Endometrial microvascular endothelial cells (primary cell): Measurements from ENCODE around the gene UPB1. TPM values are rescaled to one million over a fixed set of nuclear protein-coding genes. Genes with fewer than 3 reads are reported as not detected.
"Not testable (repeated sequence)": the region's sequence is repeated elsewhere in the genome, so short reads cannot be mapped to it uniquely, and the experiment has no call there.

ENCODE experiments used
- in situ Hi-C: cut with HindIII; loops from 2 replicates; pipeline ENCODE4 v1.10.0; 2017; ENCODE audit warnings: low sequenced_read_pairs, low pct_unique_long_range_greater_than_20kb; ENCODE audit errors: inconsistent ontology term
- total RNA-seq: library from RNA; depleted of rRNA; stranded (reverse); fragments of >200 nt; gene quantifications from one replicate; pipeline ENCODE4 v1.2.3, GENCODE V29; 2015; ENCODE audit errors: inconsistent ontology term

Gene UPB1
- total RNA-seq, 1 donor from 2014 or later, result not detected

DNA sequence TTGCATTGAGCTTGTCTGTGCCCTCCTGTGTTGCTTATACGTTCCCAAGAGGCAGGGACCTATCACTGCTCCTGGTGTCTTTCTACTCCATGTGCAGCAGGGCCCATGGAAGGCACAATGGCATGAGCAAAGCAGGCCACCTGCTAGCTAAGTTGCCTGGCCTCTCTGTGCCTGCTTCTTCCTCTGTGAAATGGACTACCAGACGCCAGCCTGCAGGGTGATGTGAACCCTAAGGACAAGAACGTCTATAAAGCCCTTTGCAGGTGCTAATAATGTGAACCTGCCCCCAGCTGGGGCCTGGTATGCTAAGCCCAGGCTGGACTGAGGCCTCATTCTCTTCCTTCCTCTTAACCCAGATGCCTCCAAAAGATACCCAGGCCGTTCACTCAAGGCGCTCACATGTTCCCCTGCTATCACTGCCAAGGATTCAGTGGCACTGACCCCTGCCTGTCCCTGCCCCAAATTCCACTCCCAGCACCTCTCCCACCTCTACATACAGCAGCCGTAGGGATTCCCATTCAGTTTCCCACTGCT lies 55.8 kb downstream of the UPB1 start:
- in situ Hi-C loops, result no loop called here

DNA sequence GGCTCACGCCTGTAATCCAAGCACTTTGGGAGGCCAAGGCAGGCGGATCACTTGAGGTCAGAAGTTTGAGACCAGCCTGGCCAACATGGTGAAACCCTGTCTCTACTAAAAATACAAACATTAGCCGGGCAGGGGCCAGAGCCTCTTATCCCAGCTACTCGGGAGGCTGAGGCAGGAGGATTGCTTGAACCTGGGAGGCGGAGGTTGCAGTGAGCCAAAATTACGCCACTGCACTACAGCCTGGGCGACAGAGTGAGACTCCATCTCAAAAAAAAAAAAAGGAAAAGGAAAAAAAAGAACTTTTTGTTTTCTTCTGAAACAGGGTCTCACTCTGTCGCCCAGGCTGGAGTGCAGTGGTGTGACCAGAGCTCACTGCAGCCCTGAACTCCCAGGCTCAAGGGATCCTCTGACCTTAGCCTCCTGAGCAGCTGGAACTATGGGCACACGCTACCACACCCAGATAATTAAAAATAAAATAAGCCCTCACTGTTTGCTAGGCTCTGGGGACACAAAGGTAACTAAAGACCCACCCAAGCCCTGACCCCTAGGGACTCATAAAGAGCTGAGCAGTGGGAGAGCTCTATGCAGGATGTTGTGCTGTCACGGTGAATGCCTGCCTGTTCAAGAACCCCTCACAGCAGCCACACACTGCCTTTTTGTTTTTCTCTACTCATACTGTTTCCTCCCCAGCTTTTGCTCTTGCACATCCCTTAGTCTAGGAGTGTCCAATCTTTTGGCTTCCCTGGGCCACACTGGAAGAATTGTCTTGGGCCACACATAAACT lies 57.6 kb downstream of the UPB1 start:
- in situ Hi-C loops, result not testable (repeated sequence)

DNA sequence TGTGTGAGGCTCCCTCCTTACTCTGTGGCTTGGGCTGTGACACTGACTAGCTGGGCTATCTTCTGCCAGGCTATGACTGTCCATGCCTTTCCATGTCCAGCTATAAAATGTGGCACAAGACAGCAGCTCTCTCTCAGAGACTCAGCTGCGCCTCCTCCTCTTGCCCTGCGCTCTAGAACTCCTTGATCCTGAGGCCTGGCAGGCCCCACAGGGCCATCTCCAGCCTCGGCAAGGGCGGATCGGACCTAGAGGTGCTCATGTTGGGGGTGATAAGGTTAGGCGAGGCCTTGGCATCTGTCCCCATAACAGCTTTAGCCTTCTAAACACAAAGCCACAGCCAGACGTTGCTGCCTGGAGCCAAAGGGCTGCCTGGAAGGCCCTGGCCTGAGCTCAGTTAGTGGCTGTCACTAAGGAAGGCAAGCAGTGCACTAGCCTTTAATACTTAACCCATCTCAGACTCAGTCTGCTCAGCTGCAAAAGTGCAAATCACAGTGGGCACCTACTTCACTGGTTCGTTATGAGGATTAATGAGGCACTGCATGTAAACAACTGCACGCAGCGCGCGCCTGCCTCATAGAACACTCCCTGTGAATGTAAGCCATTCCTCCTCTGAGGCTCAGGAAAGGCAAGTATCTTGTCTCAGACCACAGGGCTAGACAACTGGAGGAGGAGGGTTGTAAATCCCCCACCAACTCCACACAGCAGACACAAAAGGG lies 58.6 kb downstream of the UPB1 start:
- in situ Hi-C loops, result no loop called here

DNA sequence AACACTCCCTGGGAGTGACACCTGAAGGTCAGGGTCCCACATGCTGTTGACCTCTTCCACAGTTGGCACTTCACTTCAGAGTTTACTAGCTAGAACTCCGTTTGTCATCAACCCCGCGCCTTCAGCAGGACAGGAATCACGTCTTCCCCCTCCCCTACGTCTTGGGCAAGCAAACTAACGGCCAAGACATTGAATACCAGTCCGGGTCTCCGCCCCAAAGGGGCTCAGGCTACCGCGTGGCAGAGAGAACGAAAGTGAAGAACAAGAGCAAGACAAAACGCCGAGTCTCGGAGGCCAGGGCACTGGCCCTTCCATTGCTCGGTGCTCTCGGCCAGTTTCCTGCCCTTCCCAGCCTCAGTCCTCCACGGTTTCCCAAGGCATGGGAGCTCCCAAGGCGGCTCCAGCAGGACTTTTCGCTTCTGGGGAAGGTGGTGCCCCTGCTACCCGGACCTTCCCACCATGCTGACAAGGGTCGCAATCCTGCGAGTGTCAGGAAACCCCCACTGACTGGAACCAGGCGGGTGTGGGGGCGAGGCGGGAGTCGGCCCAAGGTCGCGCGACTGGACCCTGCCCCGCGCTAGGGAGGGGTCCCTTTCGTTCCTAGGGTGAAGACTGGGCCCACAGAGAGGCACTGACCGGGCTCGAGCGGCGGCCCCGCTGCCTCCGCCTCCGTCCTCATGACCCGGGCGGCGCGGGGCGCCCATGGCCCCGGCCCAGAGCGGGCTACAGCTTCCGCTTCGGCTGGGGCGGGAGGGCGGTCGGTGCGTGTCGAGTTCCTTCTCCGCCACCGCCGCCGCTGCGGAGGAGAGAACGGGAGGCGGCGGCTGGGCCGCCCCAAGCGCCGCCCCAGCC lies 59.4 kb downstream of the UPB1 start, which contains the start of gene GUCD1:
Gene GUCD1 (minus strand): TSS at position 826 of the 852 bp plus-strand sequence. CDS start 147 bp downstream, at position 679.
- in situ Hi-C loops, result no loop called here

DNA sequence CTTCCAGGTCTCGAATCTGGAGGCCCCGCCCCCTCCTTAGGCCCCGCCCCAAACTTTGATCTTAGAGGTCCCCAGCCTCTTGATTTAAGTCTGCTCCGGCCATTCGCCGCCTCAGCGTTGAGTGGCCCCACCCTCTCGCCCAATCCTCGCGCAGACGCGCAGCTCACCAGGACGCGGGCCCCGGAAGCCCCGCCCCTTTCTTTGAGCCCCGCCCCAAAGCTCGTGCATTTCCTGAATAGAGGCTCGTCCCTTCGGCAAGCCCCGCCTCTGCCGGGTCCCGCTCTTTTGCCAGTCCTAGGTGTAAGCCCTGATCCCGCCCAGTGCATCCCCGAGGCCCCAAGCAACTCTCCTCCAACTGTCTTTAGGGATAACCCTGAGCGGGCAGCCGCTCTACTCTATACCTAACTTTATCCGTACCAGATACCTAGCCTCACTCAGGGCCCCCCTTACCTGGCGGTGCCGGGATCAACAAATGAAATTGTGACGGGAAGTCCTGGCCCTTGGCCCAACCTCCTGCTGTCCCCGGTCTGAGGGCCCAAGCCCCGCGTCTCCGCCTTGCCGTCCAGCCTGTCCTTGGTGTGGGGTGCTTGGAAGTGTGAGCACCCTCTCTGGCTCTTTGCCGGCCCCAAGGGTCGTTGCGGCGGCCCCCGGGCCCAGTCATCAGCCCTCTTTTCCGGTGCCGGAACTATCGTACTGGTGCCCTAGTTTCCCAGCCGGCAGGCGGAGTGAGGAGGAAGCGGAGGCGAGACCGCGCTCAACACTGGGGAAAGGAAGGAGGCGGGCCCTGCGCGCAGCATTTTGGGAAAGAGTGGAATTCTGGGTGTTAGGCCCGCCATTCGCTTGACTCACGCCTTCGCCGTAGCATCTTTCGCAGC lies 60.3 kb downstream of the UPB1 start, which contains the start of gene SNRPD3:
Gene SNRPD3 (plus strand): TSS at position 835 of the 875 bp plus-strand sequence. CDS start 1,676 bp downstream, outside the sequence.
- in situ Hi-C loops, result no loop called here

DNA sequence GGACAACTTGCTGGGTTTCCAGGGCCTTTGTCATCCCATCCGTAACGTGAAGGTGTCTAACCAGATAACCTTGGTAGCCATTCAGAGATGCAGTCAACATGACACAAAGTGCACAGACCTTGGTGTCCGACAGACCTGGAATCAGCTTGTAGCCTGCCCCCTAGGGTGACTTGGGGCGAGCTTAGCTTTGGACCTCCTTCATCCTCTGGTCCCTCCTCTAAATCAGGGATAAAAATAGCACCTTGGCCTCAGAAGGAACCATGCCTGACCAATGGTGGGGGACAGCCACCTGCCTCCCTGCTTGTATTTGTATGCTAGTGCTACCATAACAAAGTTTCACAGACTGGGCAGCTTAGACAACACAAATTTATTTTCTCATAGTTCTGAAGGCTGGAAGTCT lies 64.3 kb downstream of the UPB1 start:
- in situ Hi-C loops, result no loop called here

DNA sequence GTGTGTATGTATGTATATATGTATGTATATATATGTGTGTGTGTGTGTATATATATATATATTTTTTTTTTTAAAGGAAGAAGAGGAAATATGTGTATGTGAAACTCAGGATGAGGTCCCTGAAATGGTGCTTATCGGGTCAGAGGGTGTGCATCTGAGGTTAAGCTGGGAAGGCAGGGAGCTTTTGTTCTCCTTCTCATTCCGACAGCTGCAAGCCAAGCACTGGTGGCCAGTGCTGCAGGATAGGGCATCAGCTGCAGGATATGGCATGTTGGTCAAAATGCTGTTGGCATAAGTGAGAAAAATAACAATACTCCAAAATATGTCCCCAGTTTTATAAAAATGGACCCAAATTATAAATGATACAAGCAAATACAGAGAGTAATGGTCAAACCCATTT lies 68.1 kb downstream of the UPB1 start:
- in situ Hi-C loops, result no loop called here

DNA sequence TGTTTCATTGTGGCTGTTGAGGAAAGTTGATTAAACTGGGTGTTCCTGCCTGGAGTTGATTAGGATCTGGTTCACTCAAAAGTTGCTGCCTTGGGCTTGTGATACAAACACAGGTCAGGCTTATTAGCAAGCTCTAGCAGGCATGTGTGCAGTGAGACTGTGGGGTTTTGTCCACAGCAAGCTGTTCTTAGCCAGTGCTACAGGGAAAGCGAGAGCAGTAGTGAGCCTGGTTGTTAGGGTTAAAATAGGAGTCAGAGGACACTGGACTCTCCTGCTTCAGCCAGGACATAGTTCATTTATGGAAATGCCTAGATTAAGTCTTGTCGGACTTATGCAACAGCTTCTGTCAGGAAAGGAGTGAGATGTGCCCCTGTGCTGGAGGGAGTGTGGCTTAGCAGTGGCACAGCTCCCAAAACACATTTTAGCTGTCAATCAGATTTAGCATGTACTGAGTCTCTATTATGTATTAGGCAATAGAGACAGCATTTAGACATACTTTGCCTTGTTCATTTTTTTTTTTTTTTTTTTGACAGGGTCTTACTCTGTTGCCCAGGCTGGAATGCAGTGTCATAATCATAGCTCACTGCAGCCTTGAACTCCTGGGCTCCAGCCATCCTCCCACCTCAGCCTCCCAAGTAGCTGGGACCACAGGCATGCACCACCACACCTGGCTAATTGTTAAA lies 69.4 kb downstream of the UPB1 start:
- in situ Hi-C loops, result no loop called here

DNA sequence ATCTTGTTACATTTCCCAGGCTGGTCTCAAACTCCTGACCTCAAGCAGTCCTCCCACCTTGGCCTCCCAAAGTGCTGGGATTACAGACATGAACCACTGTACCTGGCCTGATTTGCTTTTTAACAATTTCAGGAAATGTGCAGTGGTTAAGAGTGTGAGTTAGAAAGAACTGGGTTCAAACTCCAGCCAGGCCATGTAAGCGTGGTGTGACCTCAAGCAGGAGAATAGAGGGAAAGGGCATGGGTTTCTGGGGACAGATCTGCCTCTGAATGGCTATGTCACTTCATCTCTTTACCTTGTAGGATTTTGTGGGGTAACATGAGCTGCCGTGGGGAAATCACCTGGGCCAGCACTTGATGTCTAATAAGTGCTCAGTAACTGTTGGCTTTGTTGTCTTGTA lies 69.9 kb downstream of the UPB1 start:
- in situ Hi-C loops, result no loop called here

DNA sequence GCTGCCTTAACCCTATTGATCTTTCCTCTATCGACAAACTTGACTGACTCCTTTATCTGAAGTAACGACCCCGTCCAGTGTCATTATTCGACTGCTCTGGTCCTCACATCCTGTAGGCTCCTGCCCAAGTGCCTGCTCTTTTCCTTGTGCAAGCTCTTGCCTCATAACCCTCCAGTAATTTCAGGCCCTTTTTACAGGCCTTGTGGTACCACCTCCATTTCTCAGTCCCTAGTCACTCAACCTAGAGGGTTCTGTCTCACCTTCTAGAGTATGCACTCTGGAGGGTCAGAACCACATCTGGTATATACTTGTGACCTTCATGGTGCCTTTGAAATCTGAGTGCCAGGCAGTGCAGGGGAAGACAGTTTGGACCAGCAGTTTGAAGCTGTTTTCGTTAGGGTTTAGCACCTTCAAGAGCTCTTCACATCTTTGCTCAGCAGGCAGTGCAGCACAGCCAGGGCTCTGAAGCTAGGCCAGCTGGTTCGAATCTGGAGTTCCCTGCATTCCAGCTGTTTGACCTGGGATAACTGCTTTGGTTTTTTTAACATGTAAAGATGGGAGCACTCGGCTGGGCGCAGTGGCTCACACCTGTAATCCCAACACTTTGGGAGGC lies 71.9 kb downstream of the UPB1 start:
- in situ Hi-C loops, result no loop called here

DNA sequence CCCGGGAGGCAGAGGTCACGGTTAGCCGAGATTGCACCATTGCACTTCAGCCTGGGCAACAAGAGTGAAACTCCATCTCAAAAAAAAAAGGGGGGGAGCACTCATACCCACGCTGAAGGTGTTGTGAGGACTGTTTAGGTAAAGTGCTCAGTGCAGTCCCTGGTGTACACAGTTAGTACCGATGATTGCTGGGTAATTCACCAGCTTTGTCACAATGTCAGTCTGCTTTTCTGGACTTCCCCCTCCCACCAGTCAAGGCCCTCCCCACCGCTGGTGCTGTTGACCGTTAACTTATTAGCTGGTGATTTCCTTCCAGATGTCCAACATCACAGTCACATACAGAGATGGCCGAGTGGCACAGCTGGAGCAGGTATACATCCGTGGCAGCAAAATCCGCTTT lies 72.5 kb downstream of the UPB1 start:
- in situ Hi-C loops, result no loop called here

DNA sequence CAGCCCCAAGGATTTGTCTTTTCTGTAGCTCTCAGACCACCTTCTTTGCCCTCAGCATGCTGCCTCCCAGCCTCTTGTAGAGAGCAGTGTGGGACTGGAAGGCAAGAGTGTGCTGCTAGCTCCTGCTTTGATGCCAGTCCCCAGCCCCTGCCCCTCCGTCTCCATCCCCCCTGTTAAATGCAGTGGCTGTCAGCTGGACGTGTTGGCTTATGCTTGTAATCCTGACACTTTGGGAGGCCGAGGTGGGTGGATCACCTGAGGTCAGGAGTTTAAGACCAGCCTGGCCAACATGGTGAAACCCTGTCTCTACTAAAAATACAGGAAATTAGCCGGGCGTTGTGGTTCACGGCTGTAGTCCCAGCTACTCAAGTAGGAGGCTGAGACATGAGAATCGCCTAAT lies 76.1 kb downstream of the UPB1 start:
- in situ Hi-C loops, result no loop called here

DNA sequence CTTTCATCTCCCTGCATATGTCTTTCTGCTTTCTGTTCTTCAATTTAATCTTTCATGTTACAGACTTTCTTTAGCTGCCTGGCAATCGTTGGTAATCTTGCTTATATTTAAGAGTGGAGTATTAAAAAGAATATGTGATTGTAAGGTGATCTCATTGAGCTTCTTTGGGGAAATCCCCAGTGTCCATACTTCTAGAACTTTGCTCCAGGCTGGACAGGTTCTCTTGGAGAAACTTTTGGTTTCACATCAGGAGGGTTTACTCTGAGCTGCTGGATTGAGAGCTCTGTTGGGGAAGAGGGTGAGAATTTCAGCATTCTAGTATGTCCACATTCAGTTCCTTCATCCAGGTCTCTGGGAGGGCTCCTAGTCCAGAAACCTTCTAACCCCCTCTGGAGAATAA lies 81.6 kb downstream of the UPB1 start:
- in situ Hi-C loops, result no loop called here

Other genes with a start within 250 kb of the UPB1 start
- 30.1 TPM for gene SPECC1L, start 224.5 kb upstream of the UPB1 start, total RNA-seq
- gene ADORA2A, start 67.7 kb upstream of the UPB1 start, total RNA-seq, result 2.1 TPM
- 152 TPM for gene GUCD1, start 59.8 kb downstream of the UPB1 start, total RNA-seq
- 343 TPM for gene SNRPD3, start 60.7 kb downstream of the UPB1 start, total RNA-seq
- gene LRRC75B, start 97.7 kb downstream of the UPB1 start, total RNA-seq, result 2.0 TPM
- 5.4 TPM for gene GGT1, start 107.9 kb downstream of the UPB1 start, total RNA-seq